Mononuclear cell (primary cell): ENCODE data around the gene PADI1. TPM values are rescaled to one million over a fixed set of nuclear protein-coding genes. Genes with fewer than 3 reads are reported as not detected.

Source experiments
- H3K27me3 ChIP-seq: 2 replicates; pipeline ENCODE4 v1.6.0; 2011; ENCODE audit warnings: low read length, control low read depth; ENCODE audit not compliant: insufficient read depth
- H3K4me1 ChIP-seq: 2 replicates; pipeline ENCODE4 v1.5.1; 2011; ENCODE audit warnings: mild to moderate bottlenecking, low read length, control low read depth; ENCODE audit not compliant: insufficient read depth
- H3K4me3 ChIP-seq: 2 replicates; pipeline ENCODE4 v1.5.1; 2011; ENCODE audit warnings: mild to moderate bottlenecking, low read length, moderate library complexity
- H3K9me3 ChIP-seq: 2 replicates; pipeline ENCODE4 v1.5.1; 2011; ENCODE audit warnings: low read depth, mild to moderate bottlenecking, control low read depth, low read length
- total RNA-seq: library from RNA; depleted of rRNA; stranded (reverse); fragments of >200 nt; gene quantifications from one replicate; pipeline ENCODE4 v1.2.3, GENCODE V29; 2012

PADI1 gene
- total RNA-seq, 1 donor: not detected

- Histone ChIP-seq H3K9me3 (no peaks in the 10 kb centered on the region), H3K27me3 (no peaks in the 10 kb centered on the region), H3K4me1 (peaks cover 13% of the 10 kb centered on the region), H3K4me3 (no peak overlapping the region)
Measured at GRCh38 chr1:17273096-17273495, 68.2 kb downstream of the PADI1 start.

- Histone ChIP-seq H3K4me1 (peaks cover 13% of the 10 kb centered on the region), H3K4me3 (no peak overlapping the region), H3K9me3 (no peaks in the 10 kb centered on the region)
Measured at GRCh38 chr1:17274186-17275170, 69.5 kb downstream of the PADI1 start.

DNA sequence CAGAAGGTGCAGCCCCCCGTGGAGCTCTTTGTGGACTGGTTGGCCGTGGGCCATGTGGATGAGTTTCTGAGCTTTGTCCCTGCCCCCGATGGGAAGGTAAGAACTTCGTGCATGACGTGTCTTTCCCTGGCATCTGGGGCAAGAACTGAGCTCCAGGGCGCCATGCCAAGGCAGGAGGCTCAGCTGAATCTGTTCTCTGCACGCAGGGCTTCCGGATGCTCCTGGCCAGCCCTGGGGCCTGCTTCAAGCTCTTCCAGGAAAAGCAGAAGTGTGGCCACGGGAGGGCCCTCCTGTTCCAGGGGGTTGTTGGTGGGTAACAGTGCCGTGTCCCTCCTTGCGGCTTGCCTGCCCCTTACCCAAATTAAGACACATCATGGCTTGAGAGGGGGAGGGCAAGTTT lies 71.6 kb downstream of the PADI1 start:
- Histone ChIP-seq H3K9me3 (no peaks in the 10 kb centered on the region), H3K4me3 (no peak overlapping the region), H3K4me1 (peaks cover 32% of the 10 kb centered on the region), H3K27me3 (no peaks in the 10 kb centered on the region)

More at GRCh38 chr1:17274186-17275170, 69.5 kb downstream of the PADI1 start:
- no peaks in the 10 kb centered on the region for H3K27me3 ChIP-seq

DNA sequence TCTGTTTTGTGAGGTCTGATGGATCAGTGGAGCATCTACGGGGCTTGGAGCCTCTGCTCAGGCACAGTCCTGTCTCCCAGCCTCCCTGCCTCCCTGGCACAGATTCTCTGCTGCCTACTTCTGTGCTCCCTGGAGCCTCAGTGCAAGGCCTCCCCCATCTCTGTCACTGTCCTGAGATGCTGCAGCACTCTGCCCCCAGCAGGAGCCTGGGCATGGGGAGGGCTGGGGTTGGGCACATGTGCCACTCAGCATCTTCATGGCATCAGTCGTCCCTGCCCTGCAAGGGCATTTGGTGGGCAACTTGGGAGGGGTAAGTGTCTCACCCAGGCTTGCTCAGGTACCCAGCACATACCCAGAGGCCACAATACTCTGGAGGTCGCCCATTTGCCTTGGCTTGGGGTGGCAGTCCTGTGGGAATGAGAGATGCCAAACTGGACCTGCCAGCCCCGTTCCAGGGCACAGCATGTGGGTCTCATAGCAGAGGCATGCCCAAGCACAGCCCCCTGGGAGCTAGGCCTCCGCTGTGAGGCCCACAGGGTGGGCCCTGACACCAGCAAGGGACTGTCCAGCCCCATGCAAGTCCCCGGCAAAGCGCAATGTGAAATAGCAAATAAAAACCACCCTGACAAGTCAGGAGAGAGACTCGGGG lies 72.7 kb downstream of the PADI1 start:
- H3K4me3 ChIP-seq: no peak overlapping the region
- H3K9me3 ChIP-seq: no peaks in the 10 kb centered on the region
- no peaks in the 10 kb centered on the region for H3K27me3 ChIP-seq
- peaks cover 42% of the 10 kb centered on the region for H3K4me1 ChIP-seq

GRCh38 chr1:17278996-17279830 lies 74.3 kb downstream of the PADI1 start:
- Histone ChIP-seq H3K4me1 (peaks cover 58% of the 10 kb centered on the region), H3K9me3 (no peaks in the 10 kb centered on the region), H3K27me3 (no peaks in the 10 kb centered on the region)

DNA sequence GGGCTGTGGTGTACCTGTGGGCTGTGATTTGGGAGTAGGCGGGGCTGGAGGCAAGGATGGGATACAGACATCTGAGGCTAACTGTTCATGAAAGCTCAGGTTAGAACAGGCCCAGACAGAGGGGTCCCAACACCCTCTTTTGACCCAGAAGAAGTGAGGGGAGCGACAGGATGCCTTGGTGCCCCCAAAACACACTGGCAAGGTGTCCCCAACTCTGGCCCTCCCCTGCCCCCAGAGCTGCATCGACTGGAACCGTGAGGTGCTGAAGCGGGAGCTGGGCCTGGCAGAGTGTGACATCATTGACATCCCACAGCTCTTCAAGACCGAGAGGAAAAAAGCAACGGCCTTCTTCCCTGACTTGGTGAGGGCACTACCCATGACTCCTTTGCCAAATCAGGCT lies 75.5 kb downstream of the PADI1 start:
- no peaks in the 10 kb centered on the region for H3K27me3 ChIP-seq
- H3K4me1 ChIP-seq: peaks cover 70% of the 10 kb centered on the region
- no peak overlapping the region for H3K4me3 ChIP-seq
- no peaks in the 10 kb centered on the region for H3K9me3 ChIP-seq

More at GRCh38 chr1:17278996-17279830, 74.3 kb downstream of the PADI1 start:
- H3K4me3 ChIP-seq: no peak overlapping the region

- H3K4me1 ChIP-seq: peaks cover 73% of the 10 kb centered on the region
- H3K4me3 ChIP-seq: no peak overlapping the region
- H3K9me3 ChIP-seq: no peaks in the 10 kb centered on the region
- H3K27me3 ChIP-seq: no peaks in the 10 kb centered on the region
Measured at GRCh38 chr1:17280894-17281293, 76.0 kb downstream of the PADI1 start.

GRCh38 chr1:17281775-17282181 lies 76.8 kb downstream of the PADI1 start:
- no peak overlapping the region for H3K4me3 ChIP-seq
- no peaks in the 10 kb centered on the region for H3K9me3 ChIP-seq
- H3K27me3 ChIP-seq: no peaks in the 10 kb centered on the region
- peaks cover 73% of the 10 kb centered on the region for H3K4me1 ChIP-seq

- H3K27me3 ChIP-seq: no peaks in the 10 kb centered on the region
- no peak overlapping the region for H3K4me3 ChIP-seq
- H3K4me1 ChIP-seq: peaks cover 81% of the 10 kb centered on the region
- no peaks in the 10 kb centered on the region for H3K9me3 ChIP-seq
Measured at GRCh38 chr1:17282836-17283235, 77.9 kb downstream of the PADI1 start.

- Histone ChIP-seq H3K4me1 (peaks cover 64% of the 10 kb centered on the region), H3K9me3 (no peaks in the 10 kb centered on the region), H3K4me3 (no peak overlapping the region), H3K27me3 (no peaks in the 10 kb centered on the region)
Measured at GRCh38 chr1:17286646-17287045, 81.7 kb downstream of the PADI1 start.

DNA sequence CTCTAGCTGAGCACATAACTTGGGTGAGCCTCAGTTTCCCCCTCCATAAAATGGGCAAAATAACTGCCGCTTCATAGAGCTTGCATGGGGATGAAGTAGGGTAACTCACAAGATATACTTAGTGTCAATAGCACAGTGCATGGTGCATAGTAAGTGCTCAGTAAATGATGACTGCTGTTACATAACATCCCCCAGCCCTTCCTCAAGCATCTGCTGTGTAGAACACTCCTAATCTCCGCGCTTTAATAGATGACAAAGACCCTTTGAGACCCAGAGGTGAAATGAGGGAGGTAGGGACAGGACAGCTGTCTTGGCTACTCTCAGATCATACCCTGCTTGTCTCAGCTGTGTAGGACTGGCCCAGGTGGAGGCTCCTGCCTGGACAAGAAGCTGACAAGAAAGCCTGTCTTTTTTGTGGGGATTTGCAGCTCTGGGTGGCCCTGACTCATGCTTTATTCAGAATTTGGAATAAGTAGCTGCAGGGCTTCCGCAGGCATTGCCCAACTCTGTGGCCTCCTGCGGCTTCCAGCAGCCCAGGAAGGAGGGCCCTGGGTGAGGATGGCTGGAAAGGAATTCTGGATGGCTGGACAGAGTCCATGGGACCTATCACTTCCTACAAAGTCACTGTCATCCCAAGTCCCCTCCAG lies 82.3 kb downstream of the PADI1 start:
- peaks cover 58% of the 10 kb centered on the region for H3K4me1 ChIP-seq

GRCh38 chr1:17289721-17290120 lies 84.8 kb downstream of the PADI1 start:
- Histone ChIP-seq H3K27me3 (peaks cover 2% of the 10 kb centered on the region), H3K9me3 (no peaks in the 10 kb centered on the region), H3K4me1 (peaks cover 34% of the 10 kb centered on the region), H3K4me3 (no peak overlapping the region)

More for the DNA sequence above, 82.3 kb downstream of the PADI1 start:
- Histone ChIP-seq H3K4me3 (no peak overlapping the region), H3K9me3 (no peaks in the 10 kb centered on the region), H3K27me3 (no peaks in the 10 kb centered on the region)

- Histone ChIP-seq H3K9me3 (no peaks in the 10 kb centered on the region), H3K4me1 (peaks cover 26% of the 10 kb centered on the region), H3K27me3 (peaks cover 2% of the 10 kb centered on the region)
Measured at GRCh38 chr1:17290553-17290952, 85.6 kb downstream of the PADI1 start.

More at GRCh38 chr1:17290553-17290952, 85.6 kb downstream of the PADI1 start:
- H3K4me3 ChIP-seq: no peak overlapping the region
